Natural killer cell (primary cell): ENCODE measurements around the gene MACROD2. TPM values are rescaled to one million over a fixed set of nuclear protein-coding genes. Genes with fewer than 3 reads are reported as not detected.

Experiments used
- ATAC-seq, 3 donors: fragments of 150-1000 bp in 2 of 3; fragments of 200-7000 bp in 1 of 3; cut with Tn5 transposase; 1 replicate in 1 of 3; 2 replicates in 2 of 3; pipeline ENCODE4 v1.10.0; 2021; ENCODE audit warnings: mild to moderate bottlenecking in 2 of 3, moderate library complexity in 2 of 3
- DNase-seq, 2 donors: peaks; one replicate each; pipeline versions ENCODE4 v3.0.0 to v3.0.0-alpha.2; 2013 to 2021; ENCODE audit warnings: mixed read lengths in 1 of 2
- H3K27ac ChIP-seq: one replicate; pipeline ENCODE4 v1.5.1; 2013; ENCODE audit warnings: mild to moderate bottlenecking, low read length
- H3K27me3 ChIP-seq: one replicate; pipeline ENCODE4 v1.6.1; 2013; ENCODE audit warnings: low read length; ENCODE audit not compliant: control insufficient read depth, insufficient read depth
- H3K36me3 ChIP-seq: one replicate; pipeline ENCODE4 v1.6.1; 2013; ENCODE audit warnings: low read length; ENCODE audit not compliant: control insufficient read depth, insufficient read depth
- H3K4me1 ChIP-seq: one replicate; pipeline ENCODE4 v1.6.1; 2013; ENCODE audit warnings: low read length; ENCODE audit not compliant: control insufficient read depth, insufficient read depth
- H3K4me3 ChIP-seq: one replicate; pipeline ENCODE4 v1.5.1; 2013; ENCODE audit warnings: low read length
- H3K9me3 ChIP-seq: one replicate; pipeline ENCODE4 v1.6.1; 2013; ENCODE audit warnings: low read length; ENCODE audit not compliant: control insufficient read depth, insufficient read depth
- H3K27ac Mint-ChIP-seq, 2 donors: one replicate each; pipeline ENCODE4 v1.8.0; 2022; ENCODE audit warnings: mild to moderate bottlenecking in 2 of 2, mixed read lengths in 2 of 2, moderate library complexity in 1 of 2
- H3K27me3 Mint-ChIP-seq, 2 donors: one replicate each; pipeline ENCODE4 v1.8.0; 2022; ENCODE audit warnings: low read depth in 2 of 2, mixed read lengths in 2 of 2
- H3K36me3 Mint-ChIP-seq: one replicate; pipeline ENCODE4 v1.8.0; 2022; ENCODE audit warnings: mixed read lengths
- H3K4me1 Mint-ChIP-seq, 2 donors: one replicate each; pipeline ENCODE4 v1.8.0; 2022; ENCODE audit warnings: mixed read lengths in 2 of 2
- H3K4me3 Mint-ChIP-seq: one replicate; pipeline ENCODE4 v1.8.0; 2022; ENCODE audit warnings: mild to moderate bottlenecking, moderate library complexity, mixed read lengths
- H3K9me3 Mint-ChIP-seq, 2 donors: one replicate each; pipeline ENCODE4 v1.8.0; 2022; ENCODE audit warnings: mixed read lengths in 2 of 2
- CTCF ChIP-seq: fragments of 200-600 bp; IDR thresholded peaks from one replicate; pipeline ENCODE4 v1.8.0; 2022; ENCODE audit warnings: antibody characterized with exemption
- WGBS: methylation state at CpG from one replicate; pipeline ENCODE4 v1.1.7; 2013; ENCODE audit warnings: missing lambda C conversion rate; ENCODE audit not compliant: insufficient coverage; 5-methylcytosine and 5-hydroxymethylcytosine counted together
- intact Hi-C: fragments of 100-400 bp; cut with micrococcal nuclease; formaldehyde crosslinking; loops from one replicate; pipeline ENCODE4 v1.14.2; 2022
- total RNA-seq, 4 donors: library from RNA; stranded (reverse); fragments of 120-200 nt in 1 of 4; gene quantifications; one replicate each; pipeline versions ENCODE4 v1.2.3 to v1.2.4, GENCODE V29; 2013 to 2022

MACROD2 gene
- total RNA-seq, 3 donors from 2014 or later (not counting 1 experiment from before 2014, with no cell fraction given): 0.19 to 0.88 TPM; not detected in 1

DNA sequence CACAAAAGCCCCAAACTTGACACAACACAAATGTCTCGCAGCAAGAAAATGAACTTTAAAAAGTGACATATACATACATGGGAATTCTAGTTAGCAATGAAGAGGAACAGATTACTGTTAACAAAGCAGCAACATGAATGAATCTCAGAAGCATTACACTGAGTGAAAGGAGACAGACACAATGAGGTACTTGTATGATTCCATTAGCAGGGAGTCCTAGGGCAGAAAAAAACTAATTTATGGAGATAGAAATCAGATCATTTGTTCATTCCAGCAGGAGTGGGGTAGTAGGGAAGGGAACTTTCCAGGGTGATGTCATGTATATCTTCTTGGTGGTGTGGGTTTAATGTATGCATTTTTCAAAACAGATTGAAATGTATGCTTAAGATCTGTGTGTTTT lies 2053.6 kb downstream of the MACROD2 start:
- H3K4me1 ChIP-seq: no peaks in the 10 kb centered on the region
- no CpG with 5 or more reads among the region's 1 CpG for WGBS
- no peaks in the 10 kb centered on the region for H3K36me3 Mint-ChIP-seq
- no peaks in the 10 kb centered on the region for H3K9me3 Mint-ChIP-seq
- ATAC-seq: no peak
- intact Hi-C loops: no loop called here
- TF ChIP-seq CTCF: no peak
- peaks cover 0 to 3% of the 10 kb centered on the region in 2 donors for H3K27me3 Mint-ChIP-seq
- H3K4me3 Mint-ChIP-seq: no peak overlapping the region
- no peak overlapping the region for H3K27ac ChIP-seq
- no peak overlapping the region for H3K4me3 ChIP-seq
- no peak for DNase-seq
- no peak overlapping the region for H3K27ac Mint-ChIP-seq
- no peaks in the 10 kb centered on the region for H3K27me3 ChIP-seq
- no peaks in the 10 kb centered on the region for H3K9me3 ChIP-seq
- H3K36me3 ChIP-seq: no peaks in the 10 kb centered on the region
- no peaks in the 10 kb centered on the region for H3K4me1 Mint-ChIP-seq

DNA sequence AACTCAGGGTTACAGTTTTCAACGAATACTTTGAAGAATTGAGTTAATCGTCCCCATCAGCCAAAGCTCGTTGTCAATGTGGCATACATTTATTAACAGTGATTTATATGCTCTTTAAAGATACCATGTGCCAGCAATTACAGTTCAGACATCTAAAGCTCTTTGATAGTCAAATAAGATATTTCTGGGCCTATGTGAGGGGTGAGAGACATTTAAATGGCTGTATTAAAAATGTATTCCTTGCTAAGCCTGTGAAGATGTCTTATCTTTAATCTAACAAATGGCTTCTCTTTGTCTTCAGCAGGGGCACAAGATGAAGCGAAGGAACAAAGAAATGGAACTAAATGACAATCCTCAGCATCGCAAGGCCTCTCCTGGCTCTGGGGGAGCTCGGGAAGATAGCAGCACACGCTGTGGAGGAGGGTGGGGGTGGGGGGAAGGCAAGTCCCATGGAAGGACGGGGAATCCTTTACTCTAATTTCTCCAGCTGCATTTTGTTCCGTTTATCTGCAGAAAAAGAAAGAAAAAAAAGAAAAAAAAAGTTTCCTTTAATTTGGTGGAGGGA lies 2054.3 kb downstream of the MACROD2 start:
- no peak for DNase-seq
- Histone ChIP-seq H3K27ac (no peak overlapping the region), H3K4me1 (no peaks in the 10 kb centered on the region), H3K27me3 (no peaks in the 10 kb centered on the region), H3K36me3 (no peaks in the 10 kb centered on the region), H3K4me3 (no peak overlapping the region), H3K9me3 (no peaks in the 10 kb centered on the region)
- ATAC-seq: no peak
- H3K27me3 Mint-ChIP-seq: peaks cover 0 to 3% of the 10 kb centered on the region in 2 donors
- no peak overlapping the region for H3K4me3 Mint-ChIP-seq
- no peak overlapping the region for H3K27ac Mint-ChIP-seq
- H3K4me1 Mint-ChIP-seq: no peaks in the 10 kb centered on the region
- TF ChIP-seq CTCF: no peak
- no peaks in the 10 kb centered on the region for H3K36me3 Mint-ChIP-seq
- intact Hi-C loops: no loop called here
- H3K9me3 Mint-ChIP-seq: no peaks in the 10 kb centered on the region
- WGBS: 80% methylated on average over 6 of the region's 9 CpGs

- intact Hi-C loops: no loop called here
- no peak overlapping the region for H3K4me3 Mint-ChIP-seq
- H3K9me3 ChIP-seq: no peaks in the 10 kb centered on the region
- H3K27me3 Mint-ChIP-seq: peaks cover 0 to 3% of the 10 kb centered on the region in 2 donors
- H3K4me1 ChIP-seq: no peaks in the 10 kb centered on the region
- TF ChIP-seq CTCF: no peak
- no peaks in the 10 kb centered on the region for H3K9me3 Mint-ChIP-seq
- H3K36me3 Mint-ChIP-seq: no peaks in the 10 kb centered on the region
- WGBS: 82% methylated on average over 1 of the region's 1 CpG
- no peaks in the 10 kb centered on the region for H3K27me3 ChIP-seq
- no peaks in the 10 kb centered on the region for H3K4me1 Mint-ChIP-seq
- no peak overlapping the region for H3K27ac Mint-ChIP-seq
- no peak overlapping the region for H3K4me3 ChIP-seq
- DNase-seq (no peak), ATAC-seq (no peak)
- H3K27ac ChIP-seq: no peak overlapping the region
- no peaks in the 10 kb centered on the region for H3K36me3 ChIP-seq
Measured at GRCh38 chr20:16050366-16050765, 2055.1 kb downstream of the MACROD2 start.

DNA sequence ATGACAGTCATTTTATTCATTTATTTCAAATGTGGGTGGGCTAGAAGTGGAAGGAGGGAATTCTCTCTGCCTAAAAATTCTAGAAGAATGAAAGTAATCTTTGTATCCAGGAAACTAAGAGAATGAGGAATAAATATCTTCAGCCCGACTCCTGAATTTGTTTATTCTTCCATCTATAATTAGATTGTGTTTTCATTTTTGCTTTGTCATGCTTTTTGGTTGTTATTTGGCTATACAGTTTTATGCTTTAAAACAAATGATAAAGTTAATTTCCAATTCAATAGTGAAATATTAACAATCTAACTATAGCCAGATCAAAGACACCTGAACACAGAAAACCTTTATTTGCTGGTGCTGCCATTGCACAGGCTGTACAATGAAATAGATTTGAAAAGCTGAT lies 2056.7 kb downstream of the MACROD2 start:
- Mint-ChIP-seq H3K4me3 (no peak overlapping the region), H3K27me3 (no peaks in the 10 kb centered on the region), H3K27ac (no peak overlapping the region), H3K4me1 (no peaks in the 10 kb centered on the region), H3K36me3 (no peaks in the 10 kb centered on the region), H3K9me3 (no peaks in the 10 kb centered on the region)
- H3K27me3 ChIP-seq: no peaks in the 10 kb centered on the region
- WGBS: no CpG with 5 or more reads among the region's 1 CpG
- intact Hi-C loops: no loop called here
- H3K4me3 ChIP-seq: no peak overlapping the region
- no peak for TF ChIP-seq CTCF
- no peaks in the 10 kb centered on the region for H3K36me3 ChIP-seq
- ATAC-seq: no peak
- DNase-seq: no peak
- no peak overlapping the region for H3K27ac ChIP-seq
- no peaks in the 10 kb centered on the region for H3K4me1 ChIP-seq
- H3K9me3 ChIP-seq: no peaks in the 10 kb centered on the region
